ENCODE measurements around the gene CCDC40.

CCDC40 gene

DNA sequence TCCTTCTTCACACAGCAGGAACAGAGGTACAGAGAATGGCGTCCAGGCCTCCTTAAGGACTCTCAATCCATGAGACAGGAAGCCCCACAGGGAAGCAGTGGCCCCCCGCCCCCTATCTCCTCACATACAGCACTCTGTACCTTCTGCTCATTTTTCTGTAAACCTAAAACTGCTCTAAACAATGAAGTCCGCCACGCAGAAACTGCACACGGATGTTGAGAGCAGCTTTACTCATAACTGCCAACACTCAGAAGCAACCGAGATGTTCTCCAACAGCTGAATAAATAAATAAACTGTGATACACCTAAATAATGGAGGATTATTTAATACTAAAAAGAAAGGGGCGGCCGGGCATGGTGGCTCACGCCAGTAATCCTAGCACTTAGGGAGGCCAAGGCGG lies 10.6 kb upstream of the CCDC40 start:
- TF ChIP-seq, protein P1, sequence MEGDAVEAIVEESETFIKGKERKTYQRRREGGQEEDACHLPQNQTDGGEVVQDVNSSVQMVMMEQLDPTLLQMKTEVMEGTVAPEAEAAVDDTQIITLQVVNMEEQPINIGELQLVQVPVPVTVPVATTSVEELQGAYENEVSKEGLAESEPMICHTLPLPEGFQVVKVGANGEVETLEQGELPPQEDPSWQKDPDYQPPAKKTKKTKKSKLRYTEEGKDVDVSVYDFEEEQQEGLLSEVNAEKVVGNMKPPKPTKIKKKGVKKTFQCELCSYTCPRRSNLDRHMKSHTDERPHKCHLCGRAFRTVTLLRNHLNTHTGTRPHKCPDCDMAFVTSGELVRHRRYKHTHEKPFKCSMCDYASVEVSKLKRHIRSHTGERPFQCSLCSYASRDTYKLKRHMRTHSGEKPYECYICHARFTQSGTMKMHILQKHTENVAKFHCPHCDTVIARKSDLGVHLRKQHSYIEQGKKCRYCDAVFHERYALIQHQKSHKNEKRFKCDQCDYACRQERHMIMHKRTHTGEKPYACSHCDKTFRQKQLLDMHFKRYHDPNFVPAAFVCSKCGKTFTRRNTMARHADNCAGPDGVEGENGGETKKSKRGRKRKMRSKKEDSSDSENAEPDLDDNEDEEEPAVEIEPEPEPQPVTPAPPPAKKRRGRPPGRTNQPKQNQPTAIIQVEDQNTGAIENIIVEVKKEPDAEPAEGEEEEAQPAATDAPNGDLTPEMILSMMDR (IDR thresholded peaks at IDR 0.05; ENCODE audit: low read depth, low read length), result no peak
- no peak for DNase-seq (ENCODE audit: extremely low read depth, low read depth)

DNA sequence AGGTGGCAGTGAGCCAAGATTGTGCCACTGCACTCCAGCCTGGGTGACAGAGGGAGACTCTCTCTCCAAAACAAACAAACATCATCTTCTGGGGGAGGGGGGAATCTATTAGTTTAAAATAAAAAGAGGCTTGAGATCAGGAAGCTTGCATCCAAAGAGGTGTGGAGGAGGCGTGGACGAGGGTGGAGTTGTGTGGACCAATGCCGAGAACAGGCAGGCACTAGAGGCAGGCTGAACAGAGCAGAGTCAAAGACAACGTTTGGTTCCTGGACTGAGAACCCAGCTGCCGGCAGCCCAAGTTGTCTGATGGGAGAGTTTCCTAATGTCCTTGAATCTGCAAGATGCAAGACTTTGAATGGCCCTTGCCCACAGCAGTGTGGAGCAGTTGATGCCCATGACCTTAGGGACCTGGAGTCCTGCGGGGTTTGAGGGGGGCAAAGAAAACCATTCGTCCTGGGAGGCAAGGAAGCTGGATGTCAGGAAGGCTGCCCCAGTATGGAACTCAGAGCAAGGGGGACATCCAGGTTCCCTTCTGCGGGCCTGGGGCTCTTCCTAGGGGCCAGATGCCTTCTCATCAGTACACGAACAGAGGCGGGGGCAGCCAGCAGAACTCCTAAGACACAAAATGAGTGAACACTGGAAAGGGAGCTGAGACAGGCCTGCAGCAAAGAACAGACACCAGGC lies 9.9 kb upstream of the CCDC40 start:
- DNase-seq (ENCODE audit: extremely low read depth, low read depth), result no peak
- TF ChIP-seq, protein P1 (IDR thresholded peaks at IDR 0.05; ENCODE audit: low read depth, low read length), result no peak

- TF ChIP-seq, protein P1 (IDR thresholded peaks at IDR 0.05; ENCODE audit: low read depth, low read length), result no peak
Measured at GRCh38 chr17:80027043-80027435, 9.4 kb upstream of the CCDC40 start.

DNA sequence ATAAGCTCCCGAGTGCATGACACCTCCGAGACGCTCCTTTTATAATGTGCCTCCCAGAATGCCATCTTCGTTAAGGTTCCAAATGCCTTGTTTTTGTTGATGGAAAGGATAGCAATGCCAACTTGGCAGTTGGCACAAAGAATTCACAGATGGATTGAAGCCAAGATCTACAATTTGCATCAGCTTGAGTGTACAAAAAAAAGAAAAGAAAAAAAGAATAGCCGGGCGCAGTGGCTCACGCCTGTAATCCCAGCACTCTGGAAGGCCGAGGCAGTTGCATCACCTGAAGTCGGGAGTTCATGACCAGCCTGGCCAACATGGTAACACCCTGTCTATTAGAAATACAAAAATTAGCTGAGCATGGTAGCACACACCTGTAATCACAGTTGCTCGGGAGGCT lies 8.4 kb upstream of the CCDC40 start:
- no peak for DNase-seq (ENCODE audit: extremely low read depth, low read depth)
- TF ChIP-seq, protein P1 (IDR thresholded peaks at IDR 0.05; ENCODE audit: low read depth, low read length), result no peak

More at GRCh38 chr17:80027043-80027435, 9.4 kb upstream of the CCDC40 start:
- DNase-seq (ENCODE audit: extremely low read depth, low read depth), result no peak

DNA sequence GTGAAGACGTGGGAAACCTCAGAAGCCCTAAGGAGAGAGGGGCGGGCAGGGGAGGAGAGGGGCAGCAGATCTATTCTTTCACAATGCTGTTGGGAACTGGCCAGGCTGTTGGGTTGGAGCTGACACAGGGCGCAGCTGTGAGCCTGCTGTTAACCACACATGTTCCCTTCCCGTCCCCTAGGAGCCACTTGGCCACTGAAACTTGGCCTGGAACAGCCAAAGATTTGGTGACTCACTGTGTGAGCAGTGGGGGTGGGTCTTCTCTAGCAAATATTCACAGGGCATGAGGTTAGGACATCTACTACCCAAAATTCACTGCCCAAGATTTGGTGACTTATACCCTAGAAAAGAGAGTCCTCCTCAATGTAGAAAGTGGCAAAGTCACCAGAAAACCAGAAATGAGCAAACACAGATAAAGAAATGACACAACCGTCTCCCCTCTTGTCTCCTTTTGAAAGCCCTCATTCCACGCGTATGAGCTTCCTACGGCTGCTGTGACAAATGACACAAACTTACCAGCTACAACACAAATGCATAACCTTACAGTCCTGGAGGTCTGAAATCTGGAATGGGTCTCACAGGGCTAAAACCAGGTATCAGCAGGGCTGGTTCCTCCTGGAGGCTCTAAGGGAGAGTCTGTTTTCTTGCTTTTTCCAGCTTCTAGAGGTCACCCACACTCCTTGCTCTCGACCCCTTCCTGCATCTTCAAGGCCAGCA lies 7.0 kb upstream of the CCDC40 start:
- DNase-seq (ENCODE audit: extremely low read depth, low read depth), result no peak
- TF ChIP-seq, protein P1 (IDR thresholded peaks at IDR 0.05; ENCODE audit: low read depth, low read length), result no peak

DNA sequence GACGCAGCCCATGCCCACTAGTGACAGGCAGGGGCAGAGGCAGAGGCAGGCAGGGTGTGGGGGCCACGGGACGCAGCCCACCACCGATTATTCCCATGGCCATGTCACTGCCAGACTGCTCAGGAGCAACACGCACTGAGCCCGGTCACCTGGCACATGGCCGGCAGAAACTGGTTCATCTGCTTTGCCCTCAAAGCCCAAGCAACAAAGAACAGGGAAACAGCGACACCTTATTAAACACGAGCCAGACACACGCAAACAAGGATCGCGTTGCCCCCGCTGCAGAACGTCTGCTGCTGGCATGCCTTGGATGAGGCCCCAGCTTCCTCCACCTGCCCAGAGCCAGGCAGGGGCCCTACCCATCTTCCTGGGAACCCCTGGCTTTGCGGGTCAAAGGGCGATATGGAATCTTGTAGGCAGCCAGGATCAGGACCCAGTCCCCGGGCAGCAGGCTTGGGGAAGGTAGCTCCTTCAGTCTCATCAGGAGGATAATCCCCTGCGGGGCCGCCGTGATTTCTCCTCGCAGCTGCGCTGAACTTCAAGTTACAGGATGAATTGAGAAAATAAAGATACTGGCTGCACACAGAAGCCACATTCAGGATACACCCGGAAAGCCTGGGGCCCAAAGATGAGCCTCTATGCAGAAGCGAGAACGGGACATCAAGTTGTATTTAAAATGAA lies 5.6 kb upstream of the CCDC40 start:
- DNase-seq (ENCODE audit: extremely low read depth, low read depth), result no peak
- TF ChIP-seq, protein P1 (IDR thresholded peaks at IDR 0.05; ENCODE audit: low read depth, low read length), result no peak
